ENCODE measurements around the gene GREB1. TPM values are rescaled to one million over a fixed set of nuclear protein-coding genes. Genes with fewer than 3 reads are reported as not detected.

Gene GREB1
- polyA plus RNA-seq, 1 of the 3 experiments (the other 2 are of a cell fraction): 2.9 TPM

DNA sequence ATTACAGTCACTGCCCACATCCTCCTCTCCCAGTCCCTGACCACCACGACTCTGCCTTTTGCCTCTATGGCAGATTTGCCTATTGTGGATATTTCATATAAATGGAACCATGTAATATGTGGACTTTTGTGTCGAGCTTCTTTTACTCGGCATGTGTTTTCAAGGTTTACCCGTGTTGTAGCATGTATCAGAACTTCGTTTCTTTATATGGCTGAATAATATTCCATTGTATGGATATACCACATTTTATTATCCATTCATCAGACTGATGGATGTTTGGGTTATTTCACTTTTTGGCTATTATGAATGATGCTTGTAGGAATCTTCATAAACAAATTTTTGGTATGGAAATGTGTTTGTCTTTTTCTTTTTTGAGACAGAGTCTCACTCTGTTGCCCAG, 43.7 kb upstream of the GREB1 start:
- no peaks in the 10 kb centered on the region for H3K9me3 ChIP-seq
- no peaks in the 10 kb centered on the region for H4K20me1 ChIP-seq (ENCODE audit: insufficient read depth)
- no peak overlapping the region for H2AFZ ChIP-seq (ENCODE audit: low read depth)
- 77% methylated on average over 5 of the region's 5 CpGs for WGBS (ENCODE audit: low lambda C conversion rate)
- DNase-seq: no peak
- TF ChIP-seq TCF12 (IDR thresholded peaks at IDR 0.05): no peak
- no peak for TF ChIP-seq FOXM1 (IDR thresholded peaks at IDR 0.05; ENCODE audit: low read depth)
- no peak for TF ChIP-seq RXRA (IDR thresholded peaks at IDR 0.05; ENCODE audit: borderline replicate concordance, low read depth)
- TF ChIP-seq, protein P1, sequence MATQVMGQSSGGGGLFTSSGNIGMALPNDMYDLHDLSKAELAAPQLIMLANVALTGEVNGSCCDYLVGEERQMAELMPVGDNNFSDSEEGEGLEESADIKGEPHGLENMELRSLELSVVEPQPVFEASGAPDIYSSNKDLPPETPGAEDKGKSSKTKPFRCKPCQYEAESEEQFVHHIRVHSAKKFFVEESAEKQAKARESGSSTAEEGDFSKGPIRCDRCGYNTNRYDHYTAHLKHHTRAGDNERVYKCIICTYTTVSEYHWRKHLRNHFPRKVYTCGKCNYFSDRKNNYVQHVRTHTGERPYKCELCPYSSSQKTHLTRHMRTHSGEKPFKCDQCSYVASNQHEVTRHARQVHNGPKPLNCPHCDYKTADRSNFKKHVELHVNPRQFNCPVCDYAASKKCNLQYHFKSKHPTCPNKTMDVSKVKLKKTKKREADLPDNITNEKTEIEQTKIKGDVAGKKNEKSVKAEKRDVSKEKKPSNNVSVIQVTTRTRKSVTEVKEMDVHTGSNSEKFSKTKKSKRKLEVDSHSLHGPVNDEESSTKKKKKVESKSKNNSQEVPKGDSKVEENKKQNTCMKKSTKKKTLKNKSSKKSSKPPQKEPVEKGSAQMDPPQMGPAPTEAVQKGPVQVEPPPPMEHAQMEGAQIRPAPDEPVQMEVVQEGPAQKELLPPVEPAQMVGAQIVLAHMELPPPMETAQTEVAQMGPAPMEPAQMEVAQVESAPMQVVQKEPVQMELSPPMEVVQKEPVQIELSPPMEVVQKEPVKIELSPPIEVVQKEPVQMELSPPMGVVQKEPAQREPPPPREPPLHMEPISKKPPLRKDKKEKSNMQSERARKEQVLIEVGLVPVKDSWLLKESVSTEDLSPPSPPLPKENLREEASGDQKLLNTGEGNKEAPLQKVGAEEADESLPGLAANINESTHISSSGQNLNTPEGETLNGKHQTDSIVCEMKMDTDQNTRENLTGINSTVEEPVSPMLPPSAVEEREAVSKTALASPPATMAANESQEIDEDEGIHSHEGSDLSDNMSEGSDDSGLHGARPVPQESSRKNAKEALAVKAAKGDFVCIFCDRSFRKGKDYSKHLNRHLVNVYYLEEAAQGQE (IDR thresholded peaks at IDR 0.05; ENCODE audit: low read depth, low read length): no peak
- TF ChIP-seq SMC3 (IDR thresholded peaks at IDR 0.05; ENCODE audit: low read depth, low read length): no peak
- no peak for TF ChIP-seq RAD21 (IDR thresholded peaks at IDR 0.05; ENCODE audit: low read length)
- TF ChIP-seq EZH2phosphoT487 (IDR thresholded peaks at IDR 0.05; ENCODE audit: borderline replicate concordance, low read depth): no peak
- no peak for TF ChIP-seq EP300 (IDR thresholded peaks at IDR 0.05; ENCODE audit: borderline replicate concordance in 1 of 2, low read depth in 1 of 2, low read length in 1 of 2)
- TF ChIP-seq, protein P2, sequence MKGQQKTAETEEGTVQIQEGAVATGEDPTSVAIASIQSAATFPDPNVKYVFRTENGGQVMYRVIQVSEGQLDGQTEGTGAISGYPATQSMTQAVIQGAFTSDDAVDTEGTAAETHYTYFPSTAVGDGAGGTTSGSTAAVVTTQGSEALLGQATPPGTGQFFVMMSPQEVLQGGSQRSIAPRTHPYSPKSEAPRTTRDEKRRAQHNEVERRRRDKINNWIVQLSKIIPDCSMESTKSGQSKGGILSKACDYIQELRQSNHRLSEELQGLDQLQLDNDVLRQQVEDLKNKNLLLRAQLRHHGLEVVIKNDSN (IDR thresholded peaks at IDR 0.05; ENCODE audit: borderline replicate concordance, low read depth): no peak
- TF ChIP-seq RCOR1 (IDR thresholded peaks at IDR 0.05; ENCODE audit: low read length): no peak
- CTCF ChIA-PET: interaction anchor here (1.4 to 12.6 kb wide), 3 partner anchors 12 to 91 kb away, joined by 4 to 170 read pairs (median 7); no protein-coding TSS in a partner anchor
- H3K27me3 ChIP-seq (ENCODE audit: insufficient read depth): peaks cover 17% of the 10 kb centered on the region; the same call in 1 of the 2 replicates
- no peaks in the 10 kb centered on the region for H3K79me2 ChIP-seq (ENCODE audit: insufficient read depth)
- H3K9me2 ChIP-seq: no peaks in the 10 kb centered on the region
- no peaks in the 10 kb centered on the region for H3K36me3 ChIP-seq (replicated peaks in 1 of 2; ENCODE audit: control insufficient read depth in 1 of 2, insufficient read depth in 2 of 2, low read length in 1 of 2)
- peaks cover 0 to 18% of the 10 kb centered on the region in 2 experiments; a peak in 2 of 4 replicates for H3K4me1 ChIP-seq (ENCODE audit: control insufficient read depth in 1 of 2, insufficient read depth in 2 of 2, low read depth in 1 of 2, low read length in 1 of 2)
- no peak overlapping the region for H3K4me3 ChIP-seq (ENCODE audit: low read depth in 2 of 2, low read length in 1 of 2)
- no peak overlapping the region for H3K27ac ChIP-seq (ENCODE audit: low read depth in 2 of 2, low read length in 1 of 2)
- no peaks in the 10 kb centered on the region for H3F3A ChIP-seq (replicated peaks; ENCODE audit: insufficient read depth)
- POLR2A ChIA-PET: no interaction called here
- H3K9ac ChIP-seq: no peak overlapping the region
- no peak overlapping the region for H3K4me2 ChIP-seq

DNA sequence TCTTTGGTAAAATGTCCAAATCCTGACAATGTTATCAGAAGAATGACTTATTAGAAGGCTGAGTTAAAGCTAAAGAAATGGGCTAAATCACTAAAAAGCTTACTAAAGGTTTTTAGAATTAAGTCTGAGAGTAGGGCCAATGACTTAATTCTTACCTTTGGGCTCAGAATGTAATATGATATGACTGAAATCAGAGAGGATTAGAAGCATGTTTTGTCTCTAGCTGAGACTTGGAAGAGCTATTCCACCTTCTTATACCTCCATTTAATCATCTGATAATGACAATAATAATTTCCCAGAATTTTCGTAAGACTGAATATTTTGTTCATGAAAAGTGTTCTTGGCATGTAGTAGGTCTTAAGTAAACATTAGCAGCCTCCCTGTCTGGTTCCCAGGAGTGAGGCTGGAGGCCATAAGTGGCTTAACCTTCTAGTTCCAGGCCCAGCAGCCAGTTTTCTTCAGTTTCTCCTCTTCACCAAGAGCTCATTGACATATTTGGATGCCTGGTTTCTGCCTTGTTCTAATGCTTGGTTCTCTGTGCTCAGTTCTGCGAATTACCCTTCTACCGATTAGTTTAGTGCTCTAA, 42.4 kb upstream of the GREB1 start:
- no peak for DNase-seq
- CTCF ChIA-PET: interaction anchor here (0.6 to 12.6 kb wide), 7 partner anchors 9 to 89 kb away, joined by 3 to 170 read pairs (median 4); no protein-coding TSS in a partner anchor
- no peak for TF ChIP-seq YY1 (IDR thresholded peaks at IDR 0.05; ENCODE audit: low read depth)
- no peak for TF ChIP-seq EP300 (IDR thresholded peaks at IDR 0.05; ENCODE audit: borderline replicate concordance in 1 of 2, low read depth in 1 of 2, low read length in 1 of 2)
- no peak for TF ChIP-seq NFIC (IDR thresholded peaks at IDR 0.05; ENCODE audit: borderline replicate concordance)
- TF ChIP-seq TAF1 (IDR thresholded peaks at IDR 0.05; ENCODE audit: borderline replicate concordance, low read depth, low read length): no peak
- TF ChIP-seq SMC3 (IDR thresholded peaks at IDR 0.05; ENCODE audit: low read depth, low read length): no peak
- TF ChIP-seq CHD2 (IDR thresholded peaks at IDR 0.05; ENCODE audit: low read length, partially characterized antibody): no peak
- TF ChIP-seq JUND (IDR thresholded peaks at IDR 0.05): no peak
- no peak for TF ChIP-seq RCOR1 (IDR thresholded peaks at IDR 0.05; ENCODE audit: low read length)
- TF ChIP-seq GATA2 (CRISPR knock-in tag; IDR thresholded peaks at IDR 0.05): no peak
- TF ChIP-seq ELF1 (IDR thresholded peaks at IDR 0.05): no peak
- TF ChIP-seq TCF12 (IDR thresholded peaks at IDR 0.05): no peak
- no peak for TF ChIP-seq NRF1 (IDR thresholded peaks at IDR 0.05; ENCODE audit: low read depth, low read length)
- no peak for TF ChIP-seq MXI1 (IDR thresholded peaks at IDR 0.05; ENCODE audit: low read depth, low read length)
- TF ChIP-seq RAD21 (IDR thresholded peaks at IDR 0.05; ENCODE audit: low read length): no peak
- TF ChIP-seq, protein P3, sequence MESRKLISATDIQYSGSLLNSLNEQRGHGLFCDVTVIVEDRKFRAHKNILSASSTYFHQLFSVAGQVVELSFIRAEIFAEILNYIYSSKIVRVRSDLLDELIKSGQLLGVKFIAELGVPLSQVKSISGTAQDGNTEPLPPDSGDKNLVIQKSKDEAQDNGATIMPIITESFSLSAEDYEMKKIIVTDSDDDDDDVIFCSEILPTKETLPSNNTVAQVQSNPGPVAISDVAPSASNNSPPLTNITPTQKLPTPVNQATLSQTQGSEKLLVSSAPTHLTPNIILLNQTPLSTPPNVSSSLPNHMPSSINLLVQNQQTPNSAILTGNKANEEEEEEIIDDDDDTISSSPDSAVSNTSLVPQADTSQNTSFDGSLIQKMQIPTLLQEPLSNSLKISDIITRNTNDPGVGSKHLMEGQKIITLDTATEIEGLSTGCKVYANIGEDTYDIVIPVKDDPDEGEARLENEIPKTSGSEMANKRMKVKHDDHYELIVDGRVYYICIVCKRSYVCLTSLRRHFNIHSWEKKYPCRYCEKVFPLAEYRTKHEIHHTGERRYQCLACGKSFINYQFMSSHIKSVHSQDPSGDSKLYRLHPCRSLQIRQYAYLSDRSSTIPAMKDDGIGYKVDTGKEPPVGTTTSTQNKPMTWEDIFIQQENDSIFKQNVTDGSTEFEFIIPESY (IDR thresholded peaks at IDR 0.05; ENCODE audit: borderline replicate concordance, low read depth): no peak
- no peak for TF ChIP-seq SIN3A (IDR thresholded peaks at IDR 0.05; ENCODE audit: borderline replicate concordance, low read depth, low read length)
- TF ChIP-seq FOXM1 (IDR thresholded peaks at IDR 0.05; ENCODE audit: low read depth): no peak
- TF ChIP-seq TEAD4 (IDR thresholded peaks at IDR 0.05; ENCODE audit: borderline replicate concordance, insufficient read depth): no peak

More for the DNA sequence above, 42.4 kb upstream of the GREB1 start:
- WGBS (ENCODE audit: low lambda C conversion rate): 67% methylated on average over 3 of the region's 3 CpGs
- no peaks in the 10 kb centered on the region for H4K20me1 ChIP-seq (ENCODE audit: insufficient read depth)
- no peaks in the 10 kb centered on the region for H3K79me2 ChIP-seq (ENCODE audit: insufficient read depth)
- H3K36me3 ChIP-seq (replicated peaks in 1 of 2; ENCODE audit: control insufficient read depth in 1 of 2, insufficient read depth in 2 of 2, low read length in 1 of 2): no peaks in the 10 kb centered on the region
- peaks cover 0 to 25% of the 10 kb centered on the region in 2 experiments; a peak in 2 of 4 replicates for H3K4me1 ChIP-seq (ENCODE audit: control insufficient read depth in 1 of 2, insufficient read depth in 2 of 2, low read depth in 1 of 2, low read length in 1 of 2)
- no peak overlapping the region for H3K9ac ChIP-seq
- no peak overlapping the region for H3K4me2 ChIP-seq
- H3K27ac ChIP-seq (ENCODE audit: low read depth in 2 of 2, low read length in 1 of 2): peak overlapping the region in 1 of 2 experiments; percentile 84; a peak in 2 of 4 replicates
- H2AFZ ChIP-seq (ENCODE audit: low read depth): no peak overlapping the region
- H3F3A ChIP-seq (replicated peaks; ENCODE audit: insufficient read depth): no peaks in the 10 kb centered on the region
- POLR2A ChIA-PET: interaction anchor here (0.7 kb wide), 1 partner anchor 8 kb away, joined by 4 read pairs; no protein-coding TSS in a partner anchor
- H3K27me3 ChIP-seq (ENCODE audit: insufficient read depth): peaks cover 7% of the 10 kb centered on the region; the same call in 1 of the 2 replicates
- no peaks in the 10 kb centered on the region for H3K9me3 ChIP-seq
- H3K9me2 ChIP-seq: no peaks in the 10 kb centered on the region
- H3K4me3 ChIP-seq (ENCODE audit: low read depth in 2 of 2, low read length in 1 of 2): no peak overlapping the region
